Esophagus muscularis mucosa (tissue), 3 donors: ENCODE data around the gene LTB4R2.

ENCODE experiments used
- POLR2A ChIP-seq: fragments of 450-650 bp; IDR thresholded peaks from one replicate; pipeline ENCODE4 v1.6.1; 2017; ENCODE audit warnings: antibody characterized with exemption, moderate library complexity, mild to moderate bottlenecking, low read depth
- POLR2AphosphoS5 ChIP-seq, 2 donors: sonication (generic); formaldehyde crosslinking; IDR thresholded peaks; one replicate each; pipeline ENCODE4 v1.6.1; 2017; ENCODE audit warnings: antibody characterized with exemption in 2 of 2
- TF ChIP-seq, protein P1 (sequence below), 3 experiments: fragments of 200-600 bp in 2 of 3; fragments of 450-650 bp in 1 of 3; sonication (generic) in 2 of 3; IDR thresholded peaks; one replicate each; pipeline ENCODE4 v1.5.1; 2017 to 2019; ENCODE audit warnings: antibody characterized with exemption in 3 of 3, mild to moderate bottlenecking in 2 of 3, moderate library complexity in 1 of 3

DNA sequence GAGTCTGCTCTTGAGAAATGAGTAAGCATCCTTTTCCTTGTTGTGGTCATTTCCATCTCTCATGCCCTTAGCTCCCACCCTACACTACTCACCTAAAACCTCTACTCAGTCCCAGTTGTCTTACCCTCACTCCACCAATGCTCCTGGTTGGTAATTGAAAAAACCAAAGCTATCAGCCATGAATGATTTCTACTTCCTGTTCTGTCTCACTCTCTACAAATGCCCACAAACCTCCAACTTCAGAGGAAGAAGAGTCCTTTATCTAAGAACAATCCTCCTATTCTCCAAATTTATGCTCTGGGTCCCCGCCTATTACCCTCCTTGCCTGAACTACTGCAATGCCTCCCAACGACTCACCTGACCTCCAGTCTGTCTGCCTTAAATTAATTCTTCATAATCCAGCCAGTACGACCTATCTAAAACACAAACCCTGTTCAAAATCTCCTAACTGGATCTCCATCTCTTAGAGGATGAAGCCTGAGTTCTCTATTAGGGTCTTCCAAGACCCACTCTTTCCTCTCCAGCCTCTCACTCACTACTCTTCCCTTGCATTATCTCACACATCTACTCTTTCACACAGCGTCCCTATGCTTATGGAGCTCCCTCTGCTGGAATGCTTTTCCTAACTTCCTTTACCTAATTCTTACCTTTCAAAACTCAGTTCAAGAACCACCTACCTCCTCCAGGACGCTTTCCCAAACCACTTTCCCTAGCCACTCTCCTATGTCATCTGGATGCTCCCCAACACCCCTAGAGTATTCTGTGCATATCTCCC lies 12.6 kb upstream of the LTB4R2 start:
- TF ChIP-seq, protein P1, sequence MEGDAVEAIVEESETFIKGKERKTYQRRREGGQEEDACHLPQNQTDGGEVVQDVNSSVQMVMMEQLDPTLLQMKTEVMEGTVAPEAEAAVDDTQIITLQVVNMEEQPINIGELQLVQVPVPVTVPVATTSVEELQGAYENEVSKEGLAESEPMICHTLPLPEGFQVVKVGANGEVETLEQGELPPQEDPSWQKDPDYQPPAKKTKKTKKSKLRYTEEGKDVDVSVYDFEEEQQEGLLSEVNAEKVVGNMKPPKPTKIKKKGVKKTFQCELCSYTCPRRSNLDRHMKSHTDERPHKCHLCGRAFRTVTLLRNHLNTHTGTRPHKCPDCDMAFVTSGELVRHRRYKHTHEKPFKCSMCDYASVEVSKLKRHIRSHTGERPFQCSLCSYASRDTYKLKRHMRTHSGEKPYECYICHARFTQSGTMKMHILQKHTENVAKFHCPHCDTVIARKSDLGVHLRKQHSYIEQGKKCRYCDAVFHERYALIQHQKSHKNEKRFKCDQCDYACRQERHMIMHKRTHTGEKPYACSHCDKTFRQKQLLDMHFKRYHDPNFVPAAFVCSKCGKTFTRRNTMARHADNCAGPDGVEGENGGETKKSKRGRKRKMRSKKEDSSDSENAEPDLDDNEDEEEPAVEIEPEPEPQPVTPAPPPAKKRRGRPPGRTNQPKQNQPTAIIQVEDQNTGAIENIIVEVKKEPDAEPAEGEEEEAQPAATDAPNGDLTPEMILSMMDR (IDR thresholded peaks at IDR 0.05): peak in 2 of 3 experiments; percentile 16 to 28
- no peak for TF ChIP-seq POLR2A
- no peak for TF ChIP-seq POLR2AphosphoS5 (IDR thresholded peaks at IDR 0.05)
